ENCODE data around the gene MTMR12.

The MTMR12 gene

GRCh38 chr5:32312595-32313332 lies at the start of gene MTMR12:
TSS of gene MTMR12 (minus strand) at chr5:32312939. CDS start at chr5:32312838, 101 bp downstream.
- peak; percentile 100 for DNase-seq

- DNase-seq = no peak
These were observed 49.8 kb upstream of the MTMR12 start for GRCh38 chr5:32362527-32362926.

GRCh38 chr5:32360906-32361305 lies 48.2 kb upstream of the MTMR12 start:
- DNase-seq = no peak

GRCh38 chr5:32358611-32359010 lies 45.9 kb upstream of the MTMR12 start:
- no peak for DNase-seq

- DNase-seq = no peak
These were observed 44.9 kb upstream of the MTMR12 start for GRCh38 chr5:32357658-32358057.

- DNase-seq = no peak
These were observed 42.9 kb upstream of the MTMR12 start for GRCh38 chr5:32355686-32356085.

- no peak for DNase-seq
These were observed 40.7 kb upstream of the MTMR12 start for GRCh38 chr5:32353420-32353819.

- DNase-seq = no peak
These were observed 39.9 kb upstream of the MTMR12 start for GRCh38 chr5:32352685-32353084.

GRCh38 chr5:32346869-32347268 lies 34.1 kb upstream of the MTMR12 start:
- no peak for DNase-seq

GRCh38 chr5:32343058-32343672 lies 30.4 kb upstream of the MTMR12 start:
- no peak for DNase-seq

- no peak for DNase-seq
These were observed 29.9 kb upstream of the MTMR12 start for GRCh38 chr5:32342656-32343055.

- DNase-seq = no peak
These were observed 27.1 kb upstream of the MTMR12 start for GRCh38 chr5:32339878-32340277.

- DNase-seq = no peak
These were observed 26.5 kb upstream of the MTMR12 start for GRCh38 chr5:32339198-32339597.

GRCh38 chr5:32332966-32333365 lies 20.2 kb upstream of the MTMR12 start:
- no peak for DNase-seq

GRCh38 chr5:32332361-32332760 lies 19.6 kb upstream of the MTMR12 start:
- DNase-seq = no peak

- DNase-seq = no peak
These were observed 19.2 kb upstream of the MTMR12 start for GRCh38 chr5:32331935-32332274.

- no peak for DNase-seq
These were observed 18.6 kb upstream of the MTMR12 start for GRCh38 chr5:32331217-32331934.

- no peak for DNase-seq
These were observed 17.6 kb upstream of the MTMR12 start for GRCh38 chr5:32330126-32330971.

GRCh38 chr5:32329395-32329834 lies 16.7 kb upstream of the MTMR12 start:
- peak; percentile 68 for DNase-seq

- no peak for DNase-seq
These were observed 13.6 kb upstream of the MTMR12 start for GRCh38 chr5:32326216-32326772.

GRCh38 chr5:32325616-32326015 lies 12.9 kb upstream of the MTMR12 start:
- no peak for DNase-seq

- DNase-seq = no peak
These were observed 12.3 kb upstream of the MTMR12 start for GRCh38 chr5:32325062-32325461.

GRCh38 chr5:32323741-32324140 lies 11.0 kb upstream of the MTMR12 start:
- DNase-seq = no peak
